Stimulated activated CD4-positive, alpha-beta T cell treated with anti-CD3 and anti-CD28 coated beads, TNF-alpha, amount 100 ng/mL, for 1 hour (primary cell): Measurements from ENCODE around the gene GPM6B.

ENCODE experiments used
- DNase-seq, 3 donors: peaks; one replicate each; pipeline ENCODE4 v3.0.0-alpha.2; 2020; ENCODE audit warnings: low read depth in 3 of 3, low spot score in 1 of 3

The GPM6B gene

GRCh38 chrX:13770013-13770535 lies 46.8 kb downstream of the GPM6B start:
- DNase-seq = no peak

- no peak for DNase-seq
Observed at GRCh38 chrX:13768939-13769338, 48.0 kb downstream of the GPM6B start.

GRCh38 chrX:13764765-13765164 lies 52.1 kb downstream of the GPM6B start:
- no peak for DNase-seq

GRCh38 chrX:13764281-13764680 lies 52.6 kb downstream of the GPM6B start:
- DNase-seq = no peak

GRCh38 chrX:13763489-13763888 lies 53.4 kb downstream of the GPM6B start:
- no peak for DNase-seq

- DNase-seq = no peak
Observed at GRCh38 chrX:13761606-13762414, 55.1 kb downstream of the GPM6B start.

GRCh38 chrX:13760426-13760825 lies 56.5 kb downstream of the GPM6B start:
- DNase-seq = no peak

- no peak for DNase-seq
Observed at GRCh38 chrX:13759152-13759718, 57.7 kb downstream of the GPM6B start.

GRCh38 chrX:13756381-13756780 lies 60.5 kb downstream of the GPM6B start:
- no peak for DNase-seq

- no peak for DNase-seq
Observed at GRCh38 chrX:13755254-13755653, 61.6 kb downstream of the GPM6B start.

GRCh38 chrX:13754765-13755164 lies 62.1 kb downstream of the GPM6B start:
- DNase-seq = no peak

- no peak for DNase-seq
Observed at GRCh38 chrX:13752646-13753045, 64.2 kb downstream of the GPM6B start.

- DNase-seq = no peak
Observed at GRCh38 chrX:13752141-13752540, 64.8 kb downstream of the GPM6B start.

GRCh38 chrX:13750812-13751211 lies 66.1 kb downstream of the GPM6B start:
- no peak for DNase-seq

GRCh38 chrX:13750204-13750603 lies 66.7 kb downstream of the GPM6B start:
- no peak for DNase-seq

GRCh38 chrX:13748486-13748885 lies 68.4 kb downstream of the GPM6B start:
- no peak for DNase-seq

GRCh38 chrX:13747836-13748235 lies 69.1 kb downstream of the GPM6B start:
- no peak for DNase-seq

- DNase-seq = peak in 1 of 3 donors; percentile 5
Observed at GRCh38 chrX:13742397-13743176, 74.3 kb downstream of the GPM6B start.

- no peak for DNase-seq
Observed at GRCh38 chrX:13741695-13742094, 75.2 kb downstream of the GPM6B start.

GRCh38 chrX:13734278-13735172 lies 82.4 kb downstream of the GPM6B start, which contains the start of the genes OFD1 and TRAPPC2:
Gene OFD1 (plus strand): TSS chrX:13734748. CDS start chrX:13735072, 324 bp downstream.
Gene TRAPPC2 (minus strand): TSS chrX:13734620. CDS start chrX:13719963, 14,657 bp downstream.
- peak; percentile 70 to 80 (median 70) for DNase-seq

GRCh38 chrX:13733506-13733905 lies 83.4 kb downstream of the GPM6B start:
- no peak for DNase-seq
